Endothelial cell of umbilical vein (primary cell): ENCODE data around the gene ZDHHC22. TPM values are rescaled to one million over a fixed set of nuclear protein-coding genes. Genes with fewer than 3 reads are reported as not detected.

Experiments used
- BruUV-seq: library from RNA; stranded (reverse); fragments of 400-500 nt; replicated peaks from 2 replicates; lab custom pipeline; 2021; lab: Mats Ljungman, UMichigan
- CTCF ChIA-PET: fragments of 300-600, 350-600 bp; sonication (Branson Sonifier 250); formaldehyde crosslinking; loops from one replicate; lab custom pipeline; 2021; ENCODE audit warnings: antibody characterized with exemption, inconsistent platforms; lab: Charles Lee
- POLR2A ChIA-PET: fragments of 300-600, 350-600 bp; sonication (Branson Sonifier 250); formaldehyde crosslinking; loops from one replicate; lab custom pipeline; 2021; ENCODE audit warnings: antibody characterized with exemption, inconsistent platforms; lab: Charles Lee
- DNase-seq: peaks from one replicate; pipeline ENCODE4 v3.0.0-alpha.2; 2011; ENCODE audit warnings: low read depth, low spot score
- FAIRE-seq: peaks from 2 replicates; lab custom pipeline; 2011; peaks lifted over from hg19 to GRCh38; lab: Jason Lieb, UNC
- H2AFZ ChIP-seq: 2 replicates; pipeline ENCODE4 v1.6.0; 2012; ENCODE audit warnings: low read depth, low read length, control low read depth, inconsistent platforms
- H3K27ac ChIP-seq: 2 replicates; pipeline ENCODE4 v1.5.1; 2011; ENCODE audit warnings: low read depth, mild to moderate bottlenecking, control low read depth, low read length, moderate library complexity; ENCODE audit not compliant: insufficient read depth
- H3K27me3 ChIP-seq, 2 experiments: 2 replicates each; pipeline versions ENCODE4 v1.6.0 to v1.6.1; 2011; ENCODE audit warnings: low read length in 2 of 2, mixed read lengths in 1 of 2; ENCODE audit not compliant: control insufficient read depth in 2 of 2, insufficient read depth in 2 of 2
- H3K36me3 ChIP-seq, 2 experiments: 2 replicates in 1 of 2; 3 replicates in 1 of 2; pipeline ENCODE4 v1.5.1; 2011; ENCODE audit warnings: low read length in 2 of 2, mild to moderate bottlenecking in 1 of 2, moderate library complexity in 1 of 2; ENCODE audit not compliant: control insufficient read depth in 2 of 2, insufficient read depth in 2 of 2; ENCODE audit errors: extremely low read depth in 1 of 2
- H3K4me1 ChIP-seq: 3 replicates; pipeline ENCODE4 v1.5.1; 2011; ENCODE audit warnings: mild to moderate bottlenecking, low read length; ENCODE audit not compliant: control insufficient read depth, insufficient read depth; ENCODE audit errors: extremely low read depth
- H3K4me2 ChIP-seq: 2 replicates; pipeline ENCODE4 v1.6.1; 2011; ENCODE audit warnings: low read length, control low read depth, mixed read lengths; ENCODE audit not compliant: insufficient read depth
- H3K4me3 ChIP-seq, 3 experiments: fragments of 200-600 bp in 1 of 3; sonication (generic), shearing (Covaris generic) in 1 of 3; replicated peaks in 1 of 3; 2 replicates each; pipeline ENCODE4 v1.5.1; 2011 to 2016; ENCODE audit warnings: control low read depth in 3 of 3, low read length in 3 of 3, mild to moderate bottlenecking in 2 of 3, inconsistent platforms in 1 of 3, low read depth in 1 of 3, moderate library complexity in 1 of 3; ENCODE audit not compliant: insufficient read depth in 1 of 3
- H3K79me2 ChIP-seq: 2 replicates; pipeline ENCODE4 v1.6.0; 2012; ENCODE audit warnings: low read length, inconsistent platforms; ENCODE audit not compliant: control insufficient read depth, insufficient read depth
- H3K9ac ChIP-seq: replicated peaks from 2 replicates; pipeline ENCODE3; 2011; ENCODE audit warnings: low read length, control low read depth; ENCODE audit not compliant: insufficient read depth; ENCODE audit errors: extremely low read depth
- H3K9me1 ChIP-seq: replicated peaks from 3 replicates; pipeline ENCODE4 v1.6.0; 2011; ENCODE audit warnings: mild to moderate bottlenecking, low read length; ENCODE audit not compliant: control insufficient read depth, insufficient read depth; ENCODE audit errors: extremely low read depth
- H3K9me3 ChIP-seq: replicated peaks from 2 replicates; pipeline ENCODE4 v1.5.1; 2012; ENCODE audit warnings: low read length, inconsistent platforms; ENCODE audit not compliant: control insufficient read depth, insufficient read depth
- H4K20me1 ChIP-seq: replicated peaks from 2 replicates; pipeline ENCODE3; 2011; ENCODE audit warnings: mild to moderate bottlenecking, low read length; ENCODE audit not compliant: control insufficient read depth, insufficient read depth; ENCODE audit errors: extremely low read depth
- CTCF ChIP-seq, 2 donors: IDR thresholded peaks; 1 replicate in 1 of 2; 2 replicates in 1 of 2; pipeline ENCODE4 v1.5.1; 2011; ENCODE audit warnings: low read length in 2 of 2, mild to moderate bottlenecking in 2 of 2, moderate library complexity in 2 of 2, control low read depth in 1 of 2, inconsistent platforms in 1 of 2, low read depth in 1 of 2; ENCODE audit not compliant: insufficient read depth in 1 of 2; ENCODE audit errors: extremely low read depth in 1 of 2
- EZH2 ChIP-seq: IDR thresholded peaks from 2 replicates; pipeline ENCODE4 v1.6.1; 2012; ENCODE audit warnings: borderline replicate concordance, low read depth, mild to moderate bottlenecking, moderate library complexity, low read length, inconsistent platforms; ENCODE audit not compliant: severe bottlenecking
- FOS ChIP-seq: IDR thresholded peaks from 2 replicates; pipeline ENCODE4 v1.6.1; 2011; ENCODE audit warnings: mild to moderate bottlenecking, low read length, moderate library complexity, borderline replicate concordance; ENCODE audit not compliant: insufficient read depth
- GATA2 ChIP-seq: IDR thresholded peaks from 2 replicates; pipeline ENCODE4 v1.7.0; 2011; ENCODE audit warnings: low read depth, mild to moderate bottlenecking, moderate library complexity, mixed read lengths, low read length; ENCODE audit not compliant: insufficient read length, insufficient read depth
- JUN ChIP-seq: IDR thresholded peaks from 2 replicates; pipeline ENCODE4 v1.6.1; 2011; ENCODE audit warnings: borderline replicate concordance, low read depth; ENCODE audit not compliant: insufficient read length, insufficient read depth
- MAX ChIP-seq: IDR thresholded peaks from 2 replicates; pipeline ENCODE4 v1.6.1; 2011; ENCODE audit not compliant: insufficient read depth, insufficient read length
- MYC ChIP-seq: IDR thresholded peaks from one replicate; pipeline ENCODE4 v1.6.1; 2011; ENCODE audit warnings: mild to moderate bottlenecking, low read depth, low read length
- POLR2A ChIP-seq: IDR thresholded peaks from 2 replicates; pipeline ENCODE4 v1.6.1; 2012; ENCODE audit warnings: low read depth, mild to moderate bottlenecking, control low read depth, low read length
- POLR2AphosphoS5 ChIP-seq: IDR thresholded peaks from 2 replicates; pipeline ENCODE4 v1.6.1; 2012; ENCODE audit warnings: low read depth, mild to moderate bottlenecking, control low read depth, low read length, moderate library complexity; ENCODE audit not compliant: insufficient read depth
- dilution Hi-C: fragments of 300-500 bp; cut with MboI; formaldehyde crosslinking; loops from one replicate; pipeline ENCODE4 v1.15.0; 2019; ENCODE audit warnings: low sequenced_read_pairs; ENCODE audit not compliant: extremely low pct_ligation_motif_present
- intact Hi-C: fragments of 100-400 bp; cut with micrococcal nuclease; formaldehyde crosslinking; loops from one replicate; pipeline ENCODE4 v1.10.0; 2022
- polyA plus RNA-seq, 4 experiments: library from polyadenylated mRNA; depleted of rRNA in 3 of 4; stranded (reverse) in 3 of 4; unstranded in 1 of 4; fragments of >200 nt; gene quantifications; 2 replicates each; pipeline versions ENCODE4 v1.2.1 to v1.2.3, GENCODE V29; 2011 to 2012; ENCODE audit warnings: missing spikeins in 1 of 4
- total RNA-seq: library from RNA; stranded (reverse); gene quantifications from 2 replicates; pipeline ENCODE4 v1.2.3, GENCODE V29; 2021

Gene ZDHHC22
- total and polyA plus RNA-seq, 2 donors (not counting 3 experiments of a cell fraction or from before 2014, with no cell fraction given) = 0.03 to 0.24 TPM

GRCh38 chr14:77084985-77085384 is 56.6 kb downstream of the ZDHHC22 start:
- Histone ChIP-seq H3K27ac (no peak overlapping the region), H3K27me3 (peaks cover 13 to 24% of the 10 kb centered on the region in 2 experiments), H4K20me1 (no peaks in the 10 kb centered on the region), H3K9ac (no peak overlapping the region), H3K9me1 (no peaks in the 10 kb centered on the region), H3K79me2 (no peaks in the 10 kb centered on the region), H3K4me3 (no peak overlapping the region), H3K4me1 (no peaks in the 10 kb centered on the region), H3K36me3 (no peaks in the 10 kb centered on the region), H2AFZ (no peak overlapping the region), H3K4me2 (no peak overlapping the region), H3K9me3 (no peaks in the 10 kb centered on the region)
- TF ChIP-seq CTCF (IDR thresholded peaks at IDR 0.05; ENCODE audit: extremely low read depth in 1 of 2, insufficient read depth in 1 of 2, low read depth in 1 of 2, low read length in 2 of 2) (no peak), MYC (no peak), FOS (no peak), EZH2 (no peak), POLR2AphosphoS5 (no peak), MAX (no peak), POLR2A (no peak), GATA2 (no peak), JUN (no peak)
- POLR2A ChIA-PET = no interaction called here
- CTCF ChIA-PET = interaction anchor here (1.3 to 3.9 kb wide), 7 partner anchors 10 to 209 kb away, joined by 4 to 24 read pairs (median 9); no protein-coding TSS in a partner anchor
- DNase-seq = no peak
- FAIRE-seq = no peak
- intact Hi-C loops (no loop called here), dilution Hi-C loops (loop anchor here (25.0 kb wide), 1 partner anchor 198 kb away; no protein-coding TSS in a partner anchor)
- BruUV-seq = no TSS peak
